PFSK-1 (cell line): ENCODE results near the gene CAMTA1.

Source experiments
- FOXP2 ChIP-seq: optimal IDR thresholded peaks from 2 replicates; pipeline ENCODE3; 2011; ENCODE audit warnings: borderline replicate concordance, control low read depth, inconsistent platforms; ENCODE audit not compliant: insufficient read depth; ENCODE audit errors: extremely low read length, extremely low read depth
- POLR2AphosphoS5 ChIP-seq: IDR thresholded peaks from 2 replicates; pipeline ENCODE4 v1.6.1; 2012; ENCODE audit warnings: low read depth, mild to moderate bottlenecking, control low read depth, low read length, moderate library complexity
- REST ChIP-seq, 2 experiments: IDR thresholded peaks; 2 replicates each; pipeline versions ENCODE4 v1.6.1 to v1.8.0; 2011 to 2012; ENCODE audit warnings: low read depth in 2 of 2, low read length in 2 of 2, control low read depth in 1 of 2, inconsistent platforms in 1 of 2, mild to moderate bottlenecking in 1 of 2, moderate library complexity in 1 of 2; ENCODE audit not compliant: insufficient read depth in 1 of 2
- TAF1 ChIP-seq: IDR thresholded peaks from 2 replicates; pipeline ENCODE4 v1.6.1; 2012; ENCODE audit warnings: low read length, control low read depth, borderline replicate concordance; ENCODE audit not compliant: insufficient read depth

GRCh38 chr1:6954591-6954990 is 169.3 kb downstream of the CAMTA1 start:
- TF ChIP-seq POLR2AphosphoS5 (no peak), REST (IDR thresholded peaks at IDR 0.05; ENCODE audit: insufficient read depth in 1 of 2, low read depth in 2 of 2, low read length in 2 of 2) (no peak), TAF1 (no peak), FOXP2 (no peak)
